ENCODE results near the gene DAPK1.

DAPK1 gene

DNA sequence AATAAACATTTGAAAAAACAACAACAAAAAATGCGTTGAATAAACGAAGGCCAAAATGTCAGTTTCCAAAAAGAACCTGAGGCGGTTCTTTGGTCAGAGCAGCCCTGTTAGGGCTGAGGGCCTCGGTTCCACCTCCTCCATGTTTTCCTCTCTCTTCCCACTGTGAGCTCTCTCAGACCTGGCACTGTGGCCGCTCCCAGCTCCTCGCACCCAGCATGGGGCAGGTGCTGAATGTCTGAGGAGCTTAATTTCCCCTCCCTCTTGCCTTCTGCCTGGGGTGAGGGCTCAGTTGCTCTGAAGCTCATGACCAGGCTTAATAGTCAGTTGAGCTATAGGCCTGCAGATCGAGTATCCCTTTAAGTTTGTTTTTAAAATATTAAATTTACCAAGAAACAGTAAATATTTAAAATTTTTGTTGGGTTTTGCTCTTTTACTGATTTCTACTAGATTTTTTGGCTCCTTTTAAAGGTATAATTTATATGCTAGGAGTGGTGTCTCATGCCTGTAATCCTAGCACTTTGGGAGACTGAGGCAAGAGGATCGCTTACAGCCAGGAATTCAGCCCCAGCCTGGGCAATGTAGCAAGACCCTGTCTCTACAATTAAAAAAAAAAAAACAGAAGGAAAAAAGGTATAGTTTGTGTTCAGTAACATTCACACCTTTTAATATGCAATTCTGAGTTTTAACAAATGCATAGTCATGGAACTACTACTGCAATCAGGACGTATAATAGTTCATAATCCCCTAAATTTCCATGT is 28.1 kb downstream of the DAPK1 start:
- Histone ChIP-seq H3K27ac (no peak overlapping the region), H3K36me3 (no peaks in the 10 kb centered on the region), H3K9ac (no peak overlapping the region), H3K27me3 (no peaks in the 10 kb centered on the region), H3K4me1 (peaks cover 21% of the 10 kb centered on the region), H3K9me3 (0 out of 2 replicates have a peak, but pooled peaks cover 5% of the 10 kb centered on the region), H4K20me1 (no peaks in the 10 kb centered on the region), H3K4me2 (no peak overlapping the region), H3K4me3 (no peak overlapping the region)
- no peak for TF ChIP-seq Cebpa-rat (IDR thresholded peaks at IDR 0.05)

DNA sequence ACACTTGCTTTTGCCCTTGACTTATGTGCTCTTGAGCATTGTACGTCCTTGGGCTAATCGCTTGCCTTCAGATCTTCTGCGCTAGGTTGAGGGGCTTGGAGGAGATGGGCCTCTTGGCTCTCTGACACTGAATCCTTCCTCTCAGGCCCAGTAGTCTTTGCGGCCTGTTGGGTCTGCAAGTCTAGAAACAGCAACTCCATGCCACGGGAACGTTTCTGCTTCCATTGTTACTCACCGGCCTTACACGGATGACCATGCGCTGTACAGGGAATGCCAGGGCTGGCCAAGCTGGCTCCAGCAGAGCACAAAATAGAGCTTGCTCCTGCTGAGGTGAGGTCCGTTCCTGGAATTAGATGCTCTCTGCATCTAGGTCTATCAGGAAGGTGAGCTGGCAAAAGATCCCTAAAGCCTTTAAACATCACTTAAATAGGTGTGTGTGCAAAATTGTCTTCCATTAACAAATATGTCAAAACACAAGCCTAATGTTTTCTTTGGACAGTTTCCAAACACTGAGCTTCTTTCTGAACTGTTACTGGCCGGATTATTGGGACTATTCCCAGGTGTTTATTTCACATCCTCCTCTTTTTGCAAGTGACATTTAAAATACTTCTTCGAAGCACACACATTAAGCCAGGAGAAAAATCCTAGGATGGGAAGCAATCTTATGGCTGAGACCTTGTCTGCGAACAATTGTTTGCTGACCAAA is 29.7 kb downstream of the DAPK1 start:
- H3K4me3 ChIP-seq = no peak overlapping the region
- H3K4me2 ChIP-seq = no peak overlapping the region
- H3K36me3 ChIP-seq = no peaks in the 10 kb centered on the region
- H3K9ac ChIP-seq = no peak overlapping the region
- peaks cover 27% of the 10 kb centered on the region for H3K4me1 ChIP-seq
- H4K20me1 ChIP-seq = no peaks in the 10 kb centered on the region
- H3K27me3 ChIP-seq = no peaks in the 10 kb centered on the region
- no peak overlapping the region for H3K27ac ChIP-seq
- H3K9me3 ChIP-seq = no peaks in the 10 kb centered on the region
- TF ChIP-seq Cebpa-rat (IDR thresholded peaks at IDR 0.05) = no peak

DNA sequence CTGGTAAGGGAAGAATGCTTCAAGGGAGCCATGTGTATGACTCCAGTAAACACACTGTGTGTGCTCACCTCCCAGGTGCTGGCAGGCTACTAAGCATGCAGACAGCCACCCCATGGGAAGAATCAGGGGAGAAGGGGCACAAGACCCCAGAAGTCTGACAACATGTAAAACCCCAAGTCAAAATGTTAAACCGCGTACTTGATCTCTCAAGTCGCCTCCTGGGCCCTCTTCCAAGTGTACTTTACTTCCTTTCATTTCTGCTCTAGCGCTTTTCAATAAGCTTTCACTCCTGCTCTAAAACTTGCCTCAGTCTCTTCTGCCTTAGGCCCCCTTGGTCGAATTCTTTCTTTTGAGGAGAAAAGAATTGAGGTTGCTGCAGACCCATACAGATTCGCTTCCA is 31.3 kb downstream of the DAPK1 start:
- Histone ChIP-seq H3K4me3 (no peak overlapping the region), H4K20me1 (no peaks in the 10 kb centered on the region), H3K27ac (no peak overlapping the region), H3K4me1 (peaks cover 27% of the 10 kb centered on the region), H3K9ac (no peak overlapping the region), H3K9me3 (no peaks in the 10 kb centered on the region), H3K4me2 (peak overlapping the region; percentile 49), H3K27me3 (no peaks in the 10 kb centered on the region), H3K36me3 (no peaks in the 10 kb centered on the region)
- TF ChIP-seq Cebpa-rat (IDR thresholded peaks at IDR 0.05) = no peak

DNA sequence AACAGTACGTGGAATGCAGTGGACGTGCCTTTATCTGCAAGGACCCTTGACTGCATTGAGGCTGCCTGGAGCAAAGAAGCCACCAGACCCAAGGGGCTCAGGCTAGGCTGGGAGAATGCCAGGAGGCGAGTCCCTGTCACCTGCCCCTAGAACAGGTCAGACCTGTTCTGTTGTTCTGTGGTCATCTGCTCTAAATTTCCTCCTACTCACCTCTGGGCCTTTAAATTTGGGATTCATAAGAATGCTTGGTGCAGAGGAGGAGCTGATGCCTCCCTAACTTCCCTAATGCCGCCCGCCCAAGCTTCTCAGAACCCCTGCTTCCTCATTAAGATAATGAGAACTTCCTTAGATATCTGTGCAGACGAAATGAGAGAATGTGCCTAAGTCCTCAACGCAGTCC is 32.0 kb downstream of the DAPK1 start:
- Histone ChIP-seq H3K9me3 (no peaks in the 10 kb centered on the region), H3K4me2 (peak overlapping the region; percentile 49), H3K4me1 (peaks cover 27% of the 10 kb centered on the region), H3K27me3 (no peaks in the 10 kb centered on the region), H3K36me3 (no peaks in the 10 kb centered on the region), H3K9ac (no peak overlapping the region), H4K20me1 (no peaks in the 10 kb centered on the region), H3K4me3 (no peak overlapping the region), H3K27ac (no peak overlapping the region)
- no peak for TF ChIP-seq Cebpa-rat (IDR thresholded peaks at IDR 0.05)

DNA sequence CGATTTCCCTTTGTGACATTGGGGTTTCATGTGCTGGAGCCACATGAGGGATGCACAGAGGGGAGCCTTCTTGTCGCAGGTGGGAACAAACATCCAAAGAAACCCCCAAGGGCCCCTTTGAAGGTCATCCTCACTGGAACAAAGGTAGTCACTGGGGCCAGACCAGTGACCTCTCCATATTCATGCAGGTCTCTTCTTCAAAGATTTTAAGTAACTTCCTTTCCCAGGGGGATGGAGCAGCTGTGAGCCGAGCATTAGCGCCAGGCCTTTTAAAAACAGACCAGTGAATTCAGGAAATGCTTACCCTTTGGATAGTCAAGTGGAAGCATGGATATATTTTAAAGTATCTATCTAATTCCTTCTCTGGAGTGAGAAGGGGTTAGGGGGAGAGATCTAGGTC is 33.0 kb downstream of the DAPK1 start:
- H3K4me2 ChIP-seq = peak overlapping the region; percentile 47

DNA sequence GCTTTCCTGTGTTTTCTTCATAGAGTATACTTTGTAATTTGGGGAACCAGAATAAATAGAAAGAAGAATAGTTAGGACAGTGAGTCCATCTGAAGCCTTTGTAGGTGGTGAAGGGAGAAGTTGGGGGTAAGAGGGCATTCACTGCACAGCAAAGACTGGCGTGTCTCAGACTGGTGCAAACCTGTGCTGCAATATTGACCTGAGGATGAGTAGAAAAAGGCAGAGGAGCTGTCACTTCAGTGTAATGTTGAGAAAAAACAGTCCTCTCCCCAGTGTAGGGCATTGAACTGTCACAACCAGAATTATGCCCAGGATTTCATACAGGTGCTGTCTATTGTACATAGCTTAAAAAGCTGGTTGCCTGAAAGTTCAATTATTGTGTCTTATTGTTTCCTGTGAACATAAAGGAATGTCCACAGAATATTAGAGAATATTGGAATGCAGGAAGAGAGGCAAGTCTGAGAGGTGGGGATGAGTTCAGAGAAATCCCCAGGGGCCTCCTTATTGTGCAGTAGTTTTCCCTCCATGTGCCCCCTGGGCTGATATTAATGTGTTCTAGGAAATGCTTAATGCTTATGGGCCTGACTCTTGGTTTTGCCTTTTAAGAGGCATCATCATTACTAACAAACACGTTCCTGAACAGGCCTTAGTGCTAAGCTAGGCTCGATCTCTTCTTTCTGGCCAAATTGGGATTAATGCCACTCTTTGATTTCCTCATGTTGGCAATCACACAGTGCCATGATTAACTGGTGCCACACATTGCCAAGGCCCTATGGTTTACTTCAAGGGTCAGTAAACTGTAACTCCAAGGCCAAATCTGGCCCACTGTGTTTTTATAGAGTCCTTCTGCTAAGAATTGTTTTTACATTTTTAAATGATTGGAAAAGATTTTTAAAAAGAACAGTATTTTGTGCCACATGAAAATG is 34.0 kb downstream of the DAPK1 start:
- H3K27ac ChIP-seq = no peak overlapping the region
- H3K4me1 ChIP-seq = peaks cover 27% of the 10 kb centered on the region
- H3K27me3 ChIP-seq = no peaks in the 10 kb centered on the region
- no peaks in the 10 kb centered on the region for H4K20me1 ChIP-seq
- H3K4me3 ChIP-seq = no peak overlapping the region
- no peaks in the 10 kb centered on the region for H3K9me3 ChIP-seq
- no peak overlapping the region for H3K4me2 ChIP-seq
- no peak overlapping the region for H3K9ac ChIP-seq
- H3K36me3 ChIP-seq = no peaks in the 10 kb centered on the region
- no peak for TF ChIP-seq Cebpa-rat (IDR thresholded peaks at IDR 0.05)

More for the DNA sequence above, 33.0 kb downstream of the DAPK1 start:
- Histone ChIP-seq H3K36me3 (no peaks in the 10 kb centered on the region), H3K4me1 (peaks cover 27% of the 10 kb centered on the region), H3K9me3 (no peaks in the 10 kb centered on the region), H3K27me3 (no peaks in the 10 kb centered on the region), H3K27ac (no peak overlapping the region), H4K20me1 (no peaks in the 10 kb centered on the region), H3K9ac (no peak overlapping the region), H3K4me3 (no peak overlapping the region)
- TF ChIP-seq Cebpa-rat (IDR thresholded peaks at IDR 0.05) = no peak

DNA sequence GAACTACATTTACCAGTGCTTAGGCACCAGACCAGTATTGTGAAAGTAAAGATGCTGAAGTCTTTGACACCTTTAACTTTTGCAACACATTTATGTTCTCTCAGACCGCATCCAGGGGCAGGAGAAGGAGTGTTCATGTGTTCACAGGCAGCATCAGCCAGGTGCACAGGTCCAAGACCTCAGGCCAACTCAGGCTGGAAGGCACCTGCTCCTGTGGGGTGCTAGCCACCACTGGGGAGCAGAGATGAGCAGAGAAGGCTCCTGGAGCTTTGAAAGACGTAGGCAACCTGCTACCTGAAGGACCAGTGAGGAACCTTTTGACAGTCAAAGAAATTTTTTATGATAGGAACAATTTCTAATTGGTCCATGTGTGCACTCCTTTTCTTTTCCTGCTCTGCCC is 35.6 kb downstream of the DAPK1 start:
- H3K4me3 ChIP-seq = no peak overlapping the region
- no peak for TF ChIP-seq Cebpa-rat (IDR thresholded peaks at IDR 0.05)
- H3K4me2 ChIP-seq = no peak overlapping the region
- H3K27me3 ChIP-seq = no peaks in the 10 kb centered on the region
- H3K4me1 ChIP-seq = peaks cover 27% of the 10 kb centered on the region
- no peak overlapping the region for H3K27ac ChIP-seq
- no peaks in the 10 kb centered on the region for H3K9me3 ChIP-seq
- no peaks in the 10 kb centered on the region for H3K36me3 ChIP-seq
- H3K9ac ChIP-seq = no peak overlapping the region
- H4K20me1 ChIP-seq = no peaks in the 10 kb centered on the region

DNA sequence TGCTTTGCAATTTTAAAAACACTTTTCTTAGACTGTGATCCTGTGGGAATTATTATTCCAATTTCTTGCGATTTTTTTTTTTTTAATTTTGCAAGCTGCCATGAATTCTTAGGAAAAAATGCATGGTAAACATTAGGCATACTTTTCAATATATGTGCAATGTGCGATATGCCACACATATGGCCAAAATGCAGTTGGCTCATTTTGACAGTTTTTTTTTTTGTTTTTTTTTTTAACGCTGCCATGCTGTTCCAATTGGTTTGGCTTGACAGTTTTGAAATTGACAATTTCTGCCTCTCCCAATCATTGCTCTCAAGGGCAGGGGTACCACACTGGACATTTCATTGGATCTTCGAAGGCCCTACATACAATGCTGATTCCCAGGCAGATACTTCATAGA is 36.4 kb downstream of the DAPK1 start:
- H3K4me2 ChIP-seq = no peak overlapping the region
- peaks cover 21% of the 10 kb centered on the region for H3K4me1 ChIP-seq
- no peaks in the 10 kb centered on the region for H3K27me3 ChIP-seq
- TF ChIP-seq Cebpa-rat (IDR thresholded peaks at IDR 0.05) = no peak
- H3K27ac ChIP-seq = no peak overlapping the region
- no peak overlapping the region for H3K4me3 ChIP-seq
- H4K20me1 ChIP-seq = no peaks in the 10 kb centered on the region
- H3K9ac ChIP-seq = no peak overlapping the region
- no peaks in the 10 kb centered on the region for H3K9me3 ChIP-seq
- H3K36me3 ChIP-seq = no peaks in the 10 kb centered on the region

DNA sequence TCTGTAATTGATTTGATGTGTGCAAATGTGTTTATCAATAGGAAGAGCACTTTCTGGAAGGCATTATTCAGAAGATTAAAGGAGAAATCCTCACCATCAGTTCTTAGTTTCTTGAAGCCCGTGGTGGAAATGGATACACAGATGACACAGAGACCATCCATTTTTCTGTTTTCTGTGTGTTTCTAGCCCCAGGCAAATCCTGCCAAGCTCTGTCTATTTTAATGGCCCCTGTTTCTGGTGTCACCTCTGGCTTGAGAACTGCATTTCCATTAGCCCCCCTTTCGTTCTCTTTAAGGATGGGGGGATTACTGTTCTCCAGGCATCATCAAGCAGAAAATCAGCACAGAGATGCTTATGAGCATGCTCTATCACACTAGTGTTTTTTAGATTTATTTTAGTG is 37.3 kb downstream of the DAPK1 start:
- no peak overlapping the region for H3K27ac ChIP-seq
- peaks cover 12% of the 10 kb centered on the region for H3K4me1 ChIP-seq
- TF ChIP-seq Cebpa-rat (IDR thresholded peaks at IDR 0.05) = no peak
- H3K9me3 ChIP-seq = no peaks in the 10 kb centered on the region
- H4K20me1 ChIP-seq = no peaks in the 10 kb centered on the region
- H3K9ac ChIP-seq = no peak overlapping the region
- H3K36me3 ChIP-seq = no peaks in the 10 kb centered on the region
- no peak overlapping the region for H3K4me2 ChIP-seq
- no peak overlapping the region for H3K4me3 ChIP-seq
- H3K27me3 ChIP-seq = no peaks in the 10 kb centered on the region

All from BLaER1 (cell line).